CD4-positive, alpha-beta T cell (primary cell): ENCODE results near the gene PITPNC1. TPM values are rescaled to one million over a fixed set of nuclear protein-coding genes. Genes with fewer than 3 reads are reported as not detected.
A peak's percentile ranks its signal among the peaks of the same experiment; 100 is the strongest.
"Not testable (repeated sequence)": the region's sequence is repeated elsewhere in the genome, so short reads cannot be mapped to it uniquely, and the experiment has no call there.

Source experiments
- ATAC-seq: fragments of 200-7000 bp; cut with Tn5 transposase; one replicate; pipeline ENCODE4 v1.10.0; 2022; ENCODE audit warnings: mild to moderate bottlenecking; ENCODE audit not compliant: poor library complexity
- CTCF ChIA-PET: fragments of 350-600 bp; sonication (Branson Sonifier 250); formaldehyde crosslinking; loops from one replicate; lab custom pipeline; 2021; ENCODE audit warnings: antibody characterized with exemption, inconsistent platforms; lab: Charles Lee
- POLR2A ChIA-PET: fragments of 350-600 bp; sonication (Branson Sonifier 250); formaldehyde crosslinking; loops from one replicate; lab custom pipeline; 2021; ENCODE audit warnings: antibody characterized with exemption, inconsistent platforms; lab: Charles Lee
- DNase-seq, 14 experiments: peaks; one replicate each; pipeline ENCODE4 v3.0.0-alpha.2; 2013 to 2020; ENCODE audit warnings: mixed read lengths in 2 of 14
- H3K27ac ChIP-seq, 2 donors: one replicate each; pipeline versions ENCODE4 v1.5.1 to v1.7.0; 2013; ENCODE audit warnings: low read length in 2 of 2, low read depth in 1 of 2, mild to moderate bottlenecking in 1 of 2
- H3K27me3 ChIP-seq, 2 experiments: 1 replicate in 1 of 2; 2 replicates in 1 of 2; pipeline versions ENCODE4 v1.6.1 to v1.7.0; 2013; ENCODE audit warnings: low read length in 2 of 2, control low read depth in 1 of 2, mild to moderate bottlenecking in 1 of 2, moderate library complexity in 1 of 2; ENCODE audit not compliant: insufficient read depth in 2 of 2, control insufficient read depth in 1 of 2
- H3K36me3 ChIP-seq: one replicate; pipeline ENCODE4 v1.6.1; 2013; ENCODE audit warnings: low read length, control low read depth; ENCODE audit not compliant: insufficient read depth
- H3K4me1 ChIP-seq: one replicate; pipeline ENCODE4 v1.6.1; 2013; ENCODE audit warnings: low read length, control low read depth; ENCODE audit not compliant: insufficient read depth
- H3K4me3 ChIP-seq: one replicate; pipeline ENCODE4 v1.5.1; 2013; ENCODE audit warnings: mild to moderate bottlenecking, low read length, moderate library complexity
- H3K9me3 ChIP-seq, 2 experiments: 1 replicate in 1 of 2; 2 replicates in 1 of 2; pipeline versions ENCODE4 v1.6.1 to v1.7.0; 2013; ENCODE audit warnings: low read length in 2 of 2, mild to moderate bottlenecking in 2 of 2, control low read depth in 1 of 2, moderate library complexity in 1 of 2; ENCODE audit not compliant: control insufficient read depth in 1 of 2, insufficient read depth in 1 of 2
- H3K27ac Mint-ChIP-seq: one replicate; pipeline ENCODE4 v1.8.0; 2020; ENCODE audit warnings: mixed read lengths
- H3K27me3 Mint-ChIP-seq: one replicate; pipeline ENCODE4 v1.8.0; 2021; ENCODE audit warnings: mixed read lengths
- H3K36me3 Mint-ChIP-seq: one replicate; pipeline ENCODE4 v1.8.0; 2021; ENCODE audit warnings: low read depth, mixed read lengths
- H3K4me1 Mint-ChIP-seq: one replicate; pipeline ENCODE4 v1.8.0; 2021; ENCODE audit warnings: low read depth, mixed read lengths
- H3K4me3 Mint-ChIP-seq: one replicate; pipeline ENCODE4 v1.8.0; 2020; ENCODE audit warnings: mild to moderate bottlenecking, mixed read lengths
- H3K9me3 Mint-ChIP-seq: one replicate; pipeline ENCODE4 v1.8.0; 2020; ENCODE audit warnings: mixed read lengths
- CTCF ChIP-seq: fragments of 200-600 bp; IDR thresholded peaks from one replicate; pipeline ENCODE4 v1.8.0; 2022; ENCODE audit warnings: antibody characterized with exemption, mild to moderate bottlenecking
- intact Hi-C, 2 experiments: fragments of 100-400 bp; cut with DNase I in 1 of 2; cut with micrococcal nuclease in 1 of 2; formaldehyde crosslinking; loops; one replicate each; pipeline versions ENCODE4 v1.15.1 to v1.9.0; 2023 to 2025; cut with DNase I, micrococcal nuclease
- total RNA-seq, 174 experiments: library from RNA in 2 of 174; stranded (reverse) in 2 of 174; gene quantifications; one replicate each; pipeline ENCODE4 v1.2.3 and lab custom pipeline; 2021 to 2026

Gene PITPNC1
- total RNA-seq, 2 experiments from 2014 or later = 80.2 to 83.4 TPM

GRCh38 chr17:67625971-67626370 lies 248.9 kb downstream of the PITPNC1 start:
- POLR2A ChIA-PET = no interaction called here
- CTCF ChIA-PET = no interaction called here

DNA sequence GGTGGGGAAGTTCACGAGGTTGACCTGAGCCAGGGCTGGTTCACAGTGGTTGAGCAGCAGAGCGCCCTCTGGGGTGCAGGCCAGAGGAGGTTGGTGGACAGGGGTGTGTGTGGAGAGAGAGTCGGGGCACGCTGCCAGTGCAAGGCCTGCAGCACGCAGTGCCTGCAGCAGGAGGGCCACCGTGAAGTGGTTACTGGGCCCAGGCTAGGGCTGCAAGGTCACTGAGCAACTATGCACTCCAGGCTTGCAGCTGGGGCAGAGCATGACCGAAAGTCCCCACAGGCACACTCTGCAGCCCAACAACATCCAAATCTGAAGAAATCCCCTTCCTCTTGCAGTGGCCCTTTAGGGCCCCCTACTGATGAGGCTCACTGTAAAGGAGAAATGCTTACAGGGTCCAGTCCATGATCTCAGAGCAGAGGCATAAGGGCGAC lies 251.5 kb downstream of the PITPNC1 start:
- Mint-ChIP-seq H3K36me3 (peaks cover 64% of the 10 kb centered on the region), H3K4me3 (no peak overlapping the region), H3K9me3 (no peaks in the 10 kb centered on the region), H3K27me3 (no peaks in the 10 kb centered on the region), H3K27ac (peak overlapping the region; percentile 4), H3K4me1 (peaks cover 9% of the 10 kb centered on the region)
- H3K36me3 ChIP-seq = peaks cover 28% of the 10 kb centered on the region
- ATAC-seq (no peak), DNase-seq (peak in 3 of 14 experiments; percentile 10 to 28 (median 11))
- no peaks in the 10 kb centered on the region for H3K4me1 ChIP-seq
- H3K9me3 ChIP-seq = peaks cover 0 to 6% of the 10 kb centered on the region in 2 experiments
- ChIA-PET CTCF (interaction anchor here (0.7 to 1.4 kb wide), 3 partner anchors 153 to 254 kb away, joined by 3 to 7 read pairs (median 5); no protein-coding TSS in a partner anchor), POLR2A (no interaction called here)
- no peaks in the 10 kb centered on the region for H3K27me3 ChIP-seq
- no peak for TF ChIP-seq CTCF
- intact Hi-C loops = no loop called here
- H3K27ac ChIP-seq = no peak overlapping the region
- H3K4me3 ChIP-seq = no peak overlapping the region

More at GRCh38 chr17:67625971-67626370, 248.9 kb downstream of the PITPNC1 start:
- H3K4me3 ChIP-seq = no peak overlapping the region
- peaks cover 0 to 6% of the 10 kb centered on the region in 2 experiments for H3K9me3 ChIP-seq
- no peak for TF ChIP-seq CTCF
- intact Hi-C loops = no loop called here
- ATAC-seq = no peak
- H3K36me3 Mint-ChIP-seq = peaks cover 43% of the 10 kb centered on the region
- no peak overlapping the region for H3K27ac Mint-ChIP-seq
- no peak overlapping the region for H3K27ac ChIP-seq
- no peak overlapping the region for H3K4me3 Mint-ChIP-seq
- no peaks in the 10 kb centered on the region for H3K27me3 Mint-ChIP-seq
- no peaks in the 10 kb centered on the region for H3K9me3 Mint-ChIP-seq
- H3K4me1 Mint-ChIP-seq = peaks cover 9% of the 10 kb centered on the region
- no peaks in the 10 kb centered on the region for H3K27me3 ChIP-seq
- H3K36me3 ChIP-seq = peaks cover 8% of the 10 kb centered on the region
- DNase-seq = no peak
- no peaks in the 10 kb centered on the region for H3K4me1 ChIP-seq

- no peak overlapping the region for H3K27ac Mint-ChIP-seq
- Histone ChIP-seq H3K9me3 (peaks cover 0 to 6% of the 10 kb centered on the region in 2 experiments), H3K27ac (no peak overlapping the region), H3K27me3 (no peaks in the 10 kb centered on the region), H3K4me1 (no peaks in the 10 kb centered on the region), H3K36me3 (peaks cover 34% of the 10 kb centered on the region), H3K4me3 (no peak overlapping the region)
- ATAC-seq = peak; percentile 44
- peak; percentile 37 for TF ChIP-seq CTCF
- H3K36me3 Mint-ChIP-seq = peaks cover 62% of the 10 kb centered on the region
- no peaks in the 10 kb centered on the region for H3K27me3 Mint-ChIP-seq
- DNase-seq = peak in 3 of 14 experiments; percentile 33 to 45 (median 44)
- no peak overlapping the region for H3K4me3 Mint-ChIP-seq
- POLR2A ChIA-PET = interaction anchor here (0.8 kb wide), 1 partner anchor 264 kb away, joined by 4 read pairs; no protein-coding TSS in a partner anchor
- peaks cover 9% of the 10 kb centered on the region for H3K4me1 Mint-ChIP-seq
- CTCF ChIA-PET = interaction anchor here (0.7 to 1.4 kb wide), 2 partner anchors 255 to 276 kb away, joined by 3 to 7 read pairs; no protein-coding TSS in a partner anchor
- H3K9me3 Mint-ChIP-seq = no peaks in the 10 kb centered on the region
- intact Hi-C loops = loop anchor here (1.0 kb wide), 2 partner anchors 255 to 256 kb away; no protein-coding TSS in a partner anchor
Measured at GRCh38 chr17:67629971-67630320, 252.9 kb downstream of the PITPNC1 start.

DNA sequence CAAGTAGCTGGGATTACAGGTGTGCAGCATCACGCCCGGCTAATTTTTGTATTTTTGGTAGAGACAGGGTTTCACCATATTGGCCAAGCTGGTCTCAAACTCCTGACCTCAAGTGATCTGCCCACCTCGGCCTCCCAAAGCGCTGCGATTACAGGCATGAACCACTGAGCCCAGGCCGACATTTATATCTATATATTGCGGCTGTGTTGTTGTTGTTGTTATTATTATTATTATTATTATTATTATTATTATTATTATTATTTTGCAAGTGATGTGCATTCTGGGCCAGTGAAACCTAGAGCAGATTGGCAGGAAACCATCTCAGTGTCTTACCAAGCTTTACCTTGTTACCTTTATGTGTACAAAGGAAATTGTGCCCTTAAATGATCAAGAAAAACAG lies 253.8 kb downstream of the PITPNC1 start:
- H3K4me1 Mint-ChIP-seq, DNase-seq, H3K27ac ChIP-seq, H3K4me1 ChIP-seq, H3K27me3 ChIP-seq, ATAC-seq, H3K4me3 Mint-ChIP-seq, H3K4me3 ChIP-seq, H3K27me3 Mint-ChIP-seq, CTCF ChIA-PET, H3K9me3 Mint-ChIP-seq, H3K27ac Mint-ChIP-seq, H3K9me3 ChIP-seq: not testable (repeated sequence)
- H3K36me3 ChIP-seq = peaks cover 41% of the 10 kb centered on the region
- H3K36me3 Mint-ChIP-seq = peaks cover 63% of the 10 kb centered on the region
- POLR2A ChIA-PET = interaction anchor here (0.6 kb wide), 1 partner anchor 379 kb away, joined by 4 read pairs; no protein-coding TSS in a partner anchor
- intact Hi-C loops = loop anchor here (1.0 kb wide), 2 partner anchors 256 to 257 kb away; no protein-coding TSS in a partner anchor
